Endothelial cell of umbilical vein (primary cell): ENCODE data around the gene RNMT. TPM values are rescaled to one million over a fixed set of nuclear protein-coding genes. Genes with fewer than 3 reads are reported as not detected.

Experiments used
- BruUV-seq: library from RNA; stranded (reverse); fragments of 400-500 nt; replicated peaks from 2 replicates; lab custom pipeline; 2021; lab: Mats Ljungman, UMichigan
- CTCF ChIA-PET: fragments of 300-600, 350-600 bp; sonication (Branson Sonifier 250); formaldehyde crosslinking; loops from one replicate; lab custom pipeline; 2021; ENCODE audit warnings: antibody characterized with exemption, inconsistent platforms; lab: Charles Lee
- POLR2A ChIA-PET: fragments of 300-600, 350-600 bp; sonication (Branson Sonifier 250); formaldehyde crosslinking; loops from one replicate; lab custom pipeline; 2021; ENCODE audit warnings: antibody characterized with exemption, inconsistent platforms; lab: Charles Lee
- DNase-seq: peaks from one replicate; pipeline ENCODE4 v3.0.0-alpha.2; 2011; ENCODE audit warnings: low read depth, low spot score
- FAIRE-seq: peaks from 2 replicates; lab custom pipeline; 2011; peaks lifted over from hg19 to GRCh38; lab: Jason Lieb, UNC
- H2AFZ ChIP-seq: 2 replicates; pipeline ENCODE4 v1.6.0; 2012; ENCODE audit warnings: low read depth, low read length, control low read depth, inconsistent platforms
- H3K27ac ChIP-seq: 2 replicates; pipeline ENCODE4 v1.5.1; 2011; ENCODE audit warnings: low read depth, mild to moderate bottlenecking, control low read depth, low read length, moderate library complexity; ENCODE audit not compliant: insufficient read depth
- H3K27me3 ChIP-seq, 2 experiments: 2 replicates each; pipeline versions ENCODE4 v1.6.0 to v1.6.1; 2011; ENCODE audit warnings: low read length in 2 of 2, mixed read lengths in 1 of 2; ENCODE audit not compliant: control insufficient read depth in 2 of 2, insufficient read depth in 2 of 2
- H3K36me3 ChIP-seq, 2 experiments: 2 replicates in 1 of 2; 3 replicates in 1 of 2; pipeline ENCODE4 v1.5.1; 2011; ENCODE audit warnings: low read length in 2 of 2, mild to moderate bottlenecking in 1 of 2, moderate library complexity in 1 of 2; ENCODE audit not compliant: control insufficient read depth in 2 of 2, insufficient read depth in 2 of 2; ENCODE audit errors: extremely low read depth in 1 of 2
- H3K4me1 ChIP-seq: 3 replicates; pipeline ENCODE4 v1.5.1; 2011; ENCODE audit warnings: mild to moderate bottlenecking, low read length; ENCODE audit not compliant: control insufficient read depth, insufficient read depth; ENCODE audit errors: extremely low read depth
- H3K4me2 ChIP-seq: 2 replicates; pipeline ENCODE4 v1.6.1; 2011; ENCODE audit warnings: low read length, control low read depth, mixed read lengths; ENCODE audit not compliant: insufficient read depth
- H3K4me3 ChIP-seq, 3 experiments: fragments of 200-600 bp in 1 of 3; sonication (generic), shearing (Covaris generic) in 1 of 3; replicated peaks in 1 of 3; 2 replicates each; pipeline ENCODE4 v1.5.1; 2011 to 2016; ENCODE audit warnings: control low read depth in 3 of 3, low read length in 3 of 3, mild to moderate bottlenecking in 2 of 3, inconsistent platforms in 1 of 3, low read depth in 1 of 3, moderate library complexity in 1 of 3; ENCODE audit not compliant: insufficient read depth in 1 of 3
- H3K79me2 ChIP-seq: 2 replicates; pipeline ENCODE4 v1.6.0; 2012; ENCODE audit warnings: low read length, inconsistent platforms; ENCODE audit not compliant: control insufficient read depth, insufficient read depth
- H3K9ac ChIP-seq: replicated peaks from 2 replicates; pipeline ENCODE3; 2011; ENCODE audit warnings: low read length, control low read depth; ENCODE audit not compliant: insufficient read depth; ENCODE audit errors: extremely low read depth
- H3K9me1 ChIP-seq: replicated peaks from 3 replicates; pipeline ENCODE4 v1.6.0; 2011; ENCODE audit warnings: mild to moderate bottlenecking, low read length; ENCODE audit not compliant: control insufficient read depth, insufficient read depth; ENCODE audit errors: extremely low read depth
- H3K9me3 ChIP-seq: replicated peaks from 2 replicates; pipeline ENCODE4 v1.5.1; 2012; ENCODE audit warnings: low read length, inconsistent platforms; ENCODE audit not compliant: control insufficient read depth, insufficient read depth
- H4K20me1 ChIP-seq: replicated peaks from 2 replicates; pipeline ENCODE3; 2011; ENCODE audit warnings: mild to moderate bottlenecking, low read length; ENCODE audit not compliant: control insufficient read depth, insufficient read depth; ENCODE audit errors: extremely low read depth
- CTCF ChIP-seq, 2 donors: IDR thresholded peaks; 1 replicate in 1 of 2; 2 replicates in 1 of 2; pipeline ENCODE4 v1.5.1; 2011; ENCODE audit warnings: low read length in 2 of 2, mild to moderate bottlenecking in 2 of 2, moderate library complexity in 2 of 2, control low read depth in 1 of 2, inconsistent platforms in 1 of 2, low read depth in 1 of 2; ENCODE audit not compliant: insufficient read depth in 1 of 2; ENCODE audit errors: extremely low read depth in 1 of 2
- EZH2 ChIP-seq: IDR thresholded peaks from 2 replicates; pipeline ENCODE4 v1.6.1; 2012; ENCODE audit warnings: borderline replicate concordance, low read depth, mild to moderate bottlenecking, moderate library complexity, low read length, inconsistent platforms; ENCODE audit not compliant: severe bottlenecking
- FOS ChIP-seq: IDR thresholded peaks from 2 replicates; pipeline ENCODE4 v1.6.1; 2011; ENCODE audit warnings: mild to moderate bottlenecking, low read length, moderate library complexity, borderline replicate concordance; ENCODE audit not compliant: insufficient read depth
- GATA2 ChIP-seq: IDR thresholded peaks from 2 replicates; pipeline ENCODE4 v1.7.0; 2011; ENCODE audit warnings: low read depth, mild to moderate bottlenecking, moderate library complexity, mixed read lengths, low read length; ENCODE audit not compliant: insufficient read length, insufficient read depth
- JUN ChIP-seq: IDR thresholded peaks from 2 replicates; pipeline ENCODE4 v1.6.1; 2011; ENCODE audit warnings: borderline replicate concordance, low read depth; ENCODE audit not compliant: insufficient read length, insufficient read depth
- MAX ChIP-seq: IDR thresholded peaks from 2 replicates; pipeline ENCODE4 v1.6.1; 2011; ENCODE audit not compliant: insufficient read depth, insufficient read length
- MYC ChIP-seq: IDR thresholded peaks from one replicate; pipeline ENCODE4 v1.6.1; 2011; ENCODE audit warnings: mild to moderate bottlenecking, low read depth, low read length
- POLR2A ChIP-seq: IDR thresholded peaks from 2 replicates; pipeline ENCODE4 v1.6.1; 2012; ENCODE audit warnings: low read depth, mild to moderate bottlenecking, control low read depth, low read length
- POLR2AphosphoS5 ChIP-seq: IDR thresholded peaks from 2 replicates; pipeline ENCODE4 v1.6.1; 2012; ENCODE audit warnings: low read depth, mild to moderate bottlenecking, control low read depth, low read length, moderate library complexity; ENCODE audit not compliant: insufficient read depth
- dilution Hi-C: fragments of 300-500 bp; cut with MboI; formaldehyde crosslinking; loops from one replicate; pipeline ENCODE4 v1.15.0; 2019; ENCODE audit warnings: low sequenced_read_pairs; ENCODE audit not compliant: extremely low pct_ligation_motif_present
- intact Hi-C: fragments of 100-400 bp; cut with micrococcal nuclease; formaldehyde crosslinking; loops from one replicate; pipeline ENCODE4 v1.10.0; 2022
- polyA plus RNA-seq, 4 experiments: library from polyadenylated mRNA; depleted of rRNA in 3 of 4; stranded (reverse) in 3 of 4; unstranded in 1 of 4; fragments of >200 nt; gene quantifications; 2 replicates each; pipeline versions ENCODE4 v1.2.1 to v1.2.3, GENCODE V29; 2011 to 2012; ENCODE audit warnings: missing spikeins in 1 of 4
- total RNA-seq: library from RNA; stranded (reverse); gene quantifications from 2 replicates; pipeline ENCODE4 v1.2.3, GENCODE V29; 2021

RNMT gene
- total and polyA plus RNA-seq, 2 donors (not counting 3 experiments of a cell fraction or from before 2014, with no cell fraction given) = 9.8 to 29.5 TPM

- Histone ChIP-seq H3K27ac (no peak overlapping the region), H3K4me3 (no peak overlapping the region), H3K4me2 (no peak overlapping the region), H3K36me3 (peaks cover 4 to 7% of the 10 kb centered on the region in 2 experiments), H3K9ac (no peak overlapping the region), H3K9me3 (no peaks in the 10 kb centered on the region), H4K20me1 (no peaks in the 10 kb centered on the region), H3K27me3 (no peaks in the 10 kb centered on the region), H3K79me2 (no peaks in the 10 kb centered on the region), H3K9me1 (no peaks in the 10 kb centered on the region), H2AFZ (no peak overlapping the region), H3K4me1 (no peaks in the 10 kb centered on the region)
- ChIA-PET CTCF (no interaction called here), POLR2A (no interaction called here)
- TF ChIP-seq MYC (no peak), JUN (no peak), GATA2 (no peak), FOS (no peak), EZH2 (no peak), POLR2AphosphoS5 (no peak), MAX (no peak), CTCF (IDR thresholded peaks at IDR 0.05; ENCODE audit: extremely low read depth in 1 of 2, insufficient read depth in 1 of 2, low read depth in 1 of 2, low read length in 2 of 2) (no peak), POLR2A (no peak)
- dilution Hi-C loops (no loop called here), intact Hi-C loops (no loop called here)
- no peak for FAIRE-seq
- no TSS peak for BruUV-seq
- no peak for DNase-seq
Measured at GRCh38 chr18:13756261-13756660, 29.8 kb downstream of the RNMT start.
